H1 (cell line): Measurements from ENCODE around the gene NHLRC2. TPM values are rescaled to one million over a fixed set of nuclear protein-coding genes. Genes with fewer than 3 reads are reported as not detected.

Source experiments
- CTCF ChIA-PET: fragments of 300-600 bp; sonication (Branson Sonifier 250); formaldehyde crosslinking; loops from one replicate; lab custom pipeline; 2021; ENCODE audit not compliant: partially characterized antibody; lab: Charles Lee
- POLR2A ChIA-PET: fragments of 300-600 bp; sonication (Branson Sonifier 250); formaldehyde crosslinking; loops from one replicate; lab custom pipeline; 2021; ENCODE audit warnings: inconsistent platforms; ENCODE audit not compliant: partially characterized antibody; lab: Charles Lee
- DNase-seq, 2 experiments: peaks; one replicate each; pipeline versions ENCODE4 v3.0.0 to v3.0.0-alpha.2; 2010 to 2022; ENCODE audit warnings: low spot score in 2 of 2, low read depth in 1 of 2, mixed read lengths in 1 of 2
- FAIRE-seq: peaks from 2 replicates; lab custom pipeline; 2011; peaks lifted over from hg19 to GRCh38; lab: Jason Lieb, UNC
- H2AFZ ChIP-seq: 2 replicates; pipeline ENCODE4 v1.8.1; 2012; ENCODE audit warnings: low read length, inconsistent platforms
- H2AK5ac ChIP-seq: 2 replicates; pipeline ENCODE4 v1.6.1; 2013; ENCODE audit warnings: low read depth, low read length
- H2BK120ac ChIP-seq: replicated peaks from 2 replicates; pipeline ENCODE3; 2013; ENCODE audit warnings: low read depth, low read length, inconsistent platforms
- H2BK12ac ChIP-seq: 2 replicates; pipeline ENCODE4 v1.6.1; 2013; ENCODE audit warnings: low read depth, low read length
- H2BK15ac ChIP-seq: 2 replicates; pipeline ENCODE4 v1.6.1; 2013; ENCODE audit warnings: low read length
- H2BK20ac ChIP-seq: 2 replicates; pipeline ENCODE4 v1.6.1; 2013; ENCODE audit warnings: low read length
- H2BK5ac ChIP-seq: 2 replicates; pipeline ENCODE4 v1.6.1; 2013; ENCODE audit warnings: low read depth, low read length
- H3K14ac ChIP-seq: 2 replicates; pipeline ENCODE4 v1.6.1; 2013; ENCODE audit warnings: inconsistent platforms; ENCODE audit not compliant: insufficient read length
- H3K18ac ChIP-seq: 2 replicates; pipeline ENCODE4 v1.6.1; 2013; ENCODE audit warnings: low read length; ENCODE audit errors: extremely low read depth
- H3K23ac ChIP-seq: 2 replicates; pipeline ENCODE4 v1.6.1; 2013; ENCODE audit warnings: inconsistent platforms; ENCODE audit not compliant: insufficient read length
- H3K23me2 ChIP-seq: 2 replicates; pipeline ENCODE4 v1.6.1; 2013; ENCODE audit warnings: low read depth, low read length
- H3K27ac ChIP-seq: 2 replicates; pipeline ENCODE4 v1.6.1; 2011; ENCODE audit warnings: low read depth, low read length, inconsistent platforms
- H3K27me3 ChIP-seq, 4 experiments: replicated peaks in 1 of 4; 1 replicate in 1 of 4; 2 replicates in 3 of 4; pipeline versions ENCODE4 v1.6.1 to v1.8.1; 2011 to 2013; ENCODE audit warnings: low read length in 3 of 4, mild to moderate bottlenecking in 3 of 4, inconsistent platforms in 2 of 4, mixed read lengths in 2 of 4, moderate library complexity in 1 of 4; ENCODE audit not compliant: control insufficient read depth in 3 of 4, insufficient read depth in 3 of 4; ENCODE audit errors: extremely low read depth in 1 of 4
- H3K36me3 ChIP-seq, 4 experiments: 2 replicates each; pipeline versions ENCODE4 v1.6.1 to v1.8.1; 2011 to 2013; ENCODE audit warnings: mild to moderate bottlenecking in 4 of 4, low read length in 3 of 4, moderate library complexity in 2 of 4, control low read depth in 1 of 4, inconsistent platforms in 1 of 4; ENCODE audit not compliant: insufficient read depth in 4 of 4, control insufficient read depth in 2 of 4
- H3K4ac ChIP-seq: replicated peaks from 2 replicates; pipeline ENCODE3; 2013; ENCODE audit warnings: low read length, low read depth, mixed read lengths, inconsistent platforms; ENCODE audit not compliant: insufficient read length
- H3K4me1 ChIP-seq, 4 experiments: replicated peaks in 1 of 4; 1 replicate in 1 of 4; 2 replicates in 3 of 4; pipeline versions ENCODE4 v1.6.1 to v1.8.1; 2011 to 2013; ENCODE audit warnings: low read length in 3 of 4, inconsistent platforms in 2 of 4, mixed read lengths in 1 of 4; ENCODE audit not compliant: insufficient read depth in 4 of 4, control insufficient read depth in 3 of 4
- H3K4me2 ChIP-seq, 2 experiments: 2 replicates each; pipeline versions ENCODE4 v1.6.1 to v1.8.1; 2011 to 2013; ENCODE audit warnings: low read depth in 2 of 2, low read length in 2 of 2, control low read depth in 1 of 2, inconsistent platforms in 1 of 2, mild to moderate bottlenecking in 1 of 2; ENCODE audit not compliant: insufficient read depth in 1 of 2
- H3K4me3 ChIP-seq, 4 experiments: fragments of 200-600, 300-600 bp in 1 of 4; sonication (generic), shearing (Covaris generic), sonication (Bioruptor Twin) in 1 of 4; 2 replicates each; pipeline versions ENCODE4 v1.5.1 to v1.8.1; 2011 to 2016; ENCODE audit warnings: low read length in 4 of 4, low read depth in 3 of 4, control low read depth in 2 of 4, inconsistent platforms in 2 of 4, mild to moderate bottlenecking in 2 of 4, mixed read lengths in 1 of 4, moderate library complexity in 1 of 4; ENCODE audit not compliant: insufficient read depth in 2 of 4; ENCODE audit errors: extremely low read depth in 1 of 4
- H3K56ac ChIP-seq: replicated peaks from 2 replicates; pipeline ENCODE3; 2013; ENCODE audit warnings: low read depth, mild to moderate bottlenecking, mixed read lengths, low read length, inconsistent platforms; ENCODE audit not compliant: insufficient read length
- H3K79me1 ChIP-seq: 2 replicates; pipeline ENCODE4 v1.6.1; 2013; ENCODE audit warnings: low read depth, low read length, control low read depth
- H3K79me2 ChIP-seq, 2 experiments: 2 replicates each; pipeline versions ENCODE4 v1.6.1 to v1.8.1; 2012 to 2013; ENCODE audit warnings: low read length in 2 of 2, mild to moderate bottlenecking in 2 of 2, inconsistent platforms in 1 of 2; ENCODE audit not compliant: insufficient read depth in 2 of 2, control insufficient read depth in 1 of 2
- H3K9ac ChIP-seq, 4 experiments: replicated peaks in 1 of 4; 1 replicate in 1 of 4; 2 replicates in 3 of 4; pipeline versions ENCODE4 v1.6.1 to v1.8.1; 2011 to 2013; ENCODE audit warnings: low read depth in 3 of 4, low read length in 3 of 4, control low read depth in 2 of 4, mild to moderate bottlenecking in 2 of 4, moderate library complexity in 2 of 4, inconsistent platforms in 1 of 4; ENCODE audit errors: extremely low read depth in 1 of 4
- H3K9me3 ChIP-seq, 2 experiments: 2 replicates each; pipeline versions ENCODE4 v1.6.1 to v1.8.1; 2012 to 2013; ENCODE audit warnings: mild to moderate bottlenecking in 2 of 2, moderate library complexity in 2 of 2, control low read depth in 1 of 2, inconsistent platforms in 1 of 2, low read depth in 1 of 2, low read length in 1 of 2, mixed read lengths in 1 of 2; ENCODE audit not compliant: insufficient read depth in 2 of 2
- H4K20me1 ChIP-seq, 2 experiments: replicated peaks in 1 of 2; 2 replicates each; pipeline versions ENCODE3 to v1.8.1; 2011 to 2013; ENCODE audit warnings: inconsistent platforms in 2 of 2, low read length in 2 of 2, mild to moderate bottlenecking in 1 of 2; ENCODE audit not compliant: insufficient read depth in 2 of 2, control insufficient read depth in 1 of 2
- H4K5ac ChIP-seq: 2 replicates; pipeline ENCODE4 v1.6.1; 2013; ENCODE audit warnings: low read length, low read depth, mixed read lengths, inconsistent platforms; ENCODE audit not compliant: insufficient read length
- H4K8ac ChIP-seq: 2 replicates; pipeline ENCODE4 v1.8.0; 2013; ENCODE audit warnings: mild to moderate bottlenecking, moderate library complexity, low read length, inconsistent platforms; ENCODE audit not compliant: insufficient read depth; ENCODE audit errors: extremely low read depth
- H4K91ac ChIP-seq: replicated peaks from 2 replicates; pipeline ENCODE3; 2013; ENCODE audit warnings: low read length, mixed read lengths, inconsistent platforms; ENCODE audit not compliant: insufficient read length
- ATF3 ChIP-seq: IDR thresholded peaks from 2 replicates; pipeline ENCODE4 v1.6.1; 2011; ENCODE audit warnings: low read depth, mild to moderate bottlenecking, low read length; ENCODE audit not compliant: insufficient read depth
- CBX5 ChIP-seq: fragments of 300-800, 300-1000 bp; sonication (generic); IDR thresholded peaks from 2 replicates; pipeline ENCODE4 v1.7.1; 2016; ENCODE audit warnings: antibody characterized with exemption, low read length, low read depth
- CEBPB ChIP-seq: IDR thresholded peaks from 2 replicates; pipeline ENCODE4 v1.6.1; 2012; ENCODE audit warnings: low read depth, low read length
- CTBP2 ChIP-seq: IDR thresholded peaks from 2 replicates; pipeline ENCODE4 v1.7.0; 2011; ENCODE audit warnings: borderline replicate concordance, mild to moderate bottlenecking, moderate library complexity, mixed read lengths, low read length; ENCODE audit not compliant: insufficient read depth, insufficient read length
- EGR1 ChIP-seq: IDR thresholded peaks from 2 replicates; pipeline ENCODE4 v1.6.1; 2011; ENCODE audit warnings: low read depth, low read length, borderline replicate concordance
- GABPA ChIP-seq: IDR thresholded peaks from 2 replicates; pipeline ENCODE4 v1.6.1; 2011; ENCODE audit warnings: mild to moderate bottlenecking, low read length, moderate library complexity, borderline replicate concordance; ENCODE audit not compliant: insufficient read depth
- HDAC6 ChIP-seq: IDR thresholded peaks from one replicate; pipeline ENCODE4 v1.7.1; 2012; ENCODE audit warnings: low read depth, mild to moderate bottlenecking, inconsistent platforms, low read length, moderate library complexity
- JUN ChIP-seq: IDR thresholded peaks from 2 replicates; pipeline ENCODE4 v1.6.1; 2011; ENCODE audit warnings: low read depth, mild to moderate bottlenecking, improper control_type of control experiment, low read length
- POLR2A ChIP-seq, 2 experiments: IDR thresholded peaks; 1 replicate in 1 of 2; 2 replicates in 1 of 2; pipeline ENCODE4 v1.6.1; 2011; ENCODE audit warnings: low read depth in 2 of 2, low read length in 2 of 2, mild to moderate bottlenecking in 2 of 2; ENCODE audit errors: control extremely low read depth in 1 of 2
- POU5F1 ChIP-seq: IDR thresholded peaks from 2 replicates; pipeline ENCODE4 v1.6.1; 2011; ENCODE audit warnings: low read depth, mild to moderate bottlenecking, low read length, moderate library complexity
- RAD21 ChIP-seq, 2 experiments: IDR thresholded peaks in 1 of 2; conservative IDR thresholded peaks in 1 of 2; 2 replicates each; pipeline ENCODE4 v1.6.1; 2011; ENCODE audit warnings: low read depth in 2 of 2, low read length in 2 of 2, improper control_type of control experiment in 1 of 2, inconsistent platforms in 1 of 2, mild to moderate bottlenecking in 1 of 2, moderate library complexity in 1 of 2
- SIN3A ChIP-seq, 2 experiments: IDR thresholded peaks in 1 of 2; conservative IDR thresholded peaks in 1 of 2; 2 replicates each; pipeline ENCODE4 v1.6.1; 2011 to 2012; ENCODE audit warnings: low read length in 2 of 2, improper control_type of control experiment in 1 of 2, low read depth in 1 of 2, mild to moderate bottlenecking in 1 of 2
- TAF7 ChIP-seq: optimal IDR thresholded peaks from 2 replicates; pipeline ENCODE3; 2011; ENCODE audit warnings: low read depth, mild to moderate bottlenecking, inconsistent platforms, low read length, moderate library complexity, borderline replicate concordance
- TEAD4 ChIP-seq: IDR thresholded peaks from 2 replicates; pipeline ENCODE4 v1.6.1; 2012; ENCODE audit warnings: low read depth, low read length, inconsistent platforms, mixed read lengths
- WGBS, 2 experiments: shearing (Covaris generic) in 1 of 2; methylation state at CpG; one replicate each; pipeline versions ENCODE4 v1.1.6 to v1.1.7; 2013 to 2015; ENCODE audit warnings: low lambda C conversion rate in 2 of 2, mixed read lengths in 2 of 2, inconsistent platforms in 1 of 2, low coverage in 1 of 2, missing lambda C conversion rate in 1 of 2; ENCODE audit not compliant: insufficient replicate concordance in 2 of 2, insufficient coverage in 1 of 2, insufficient read length in 1 of 2; ENCODE audit errors: extremely low coverage in 1 of 2, missing lambda C conversion rate in 1 of 2; 5-methylcytosine and 5-hydroxymethylcytosine counted together
- polyA plus RNA-seq, 7 experiments: library from polyadenylated mRNA; depleted of rRNA in 3 of 7; stranded (reverse) in 5 of 7; unstranded in 2 of 7; fragments of >200 nt in 5 of 7; fragments of 200-250 nt in 2 of 7; gene quantifications; 1 replicate in 5 of 7; 2 replicates in 1 of 7; 4 replicates in 1 of 7; pipeline versions ENCODE4 v1.2.1 to v1.2.3, GENCODE V29; 2011 to 2013; ENCODE audit warnings: missing spikeins in 2 of 7, mixed read lengths in 2 of 7
- total RNA-seq: library from RNA; stranded (reverse); fragmentation: NEBNext Ultra II Directional; extraction: Animal tissue kit (Norgen Biotek cat#: 25700); gene quantifications from 2 replicates; pipeline ENCODE4 v1.2.1, GENCODE V29; 2021

Gene NHLRC2
- total and polyA plus RNA-seq, 2 of the 8 experiments (the other 6 are each of a cell fraction or from before 2014, with no cell fraction given) = 4.9 to 25.6 TPM

GRCh38 chr10:113907166-113907565 is 52.7 kb downstream of the NHLRC2 start:
- H2BK20ac ChIP-seq = no peak overlapping the region
- no peaks in the 10 kb centered on the region for H3K79me2 ChIP-seq
- no peak overlapping the region for H3K4me3 ChIP-seq
- H3K4me1 ChIP-seq = no peaks in the 10 kb centered on the region
- H3K56ac ChIP-seq = no peak overlapping the region
- DNase-seq (no peak), FAIRE-seq (no peak)
- no peak overlapping the region for H2AK5ac ChIP-seq
- H2BK5ac ChIP-seq = no peak overlapping the region
- H2BK15ac ChIP-seq = no peak overlapping the region
- no peak overlapping the region for H3K9ac ChIP-seq
- POLR2A ChIA-PET = no interaction called here
- H3K9me3 ChIP-seq = no peaks in the 10 kb centered on the region
- H3K4ac ChIP-seq = no peak overlapping the region
- peaks cover 2 to 60% (median 25%) of the 10 kb centered on the region in 4 experiments; a peak in 7 of 8 replicates for H3K36me3 ChIP-seq
- H3K27me3 ChIP-seq = no peaks in the 10 kb centered on the region
- no peak overlapping the region for H3K23ac ChIP-seq
- H4K5ac ChIP-seq = no peak overlapping the region
- H3K27ac ChIP-seq = no peak overlapping the region
- H2AFZ ChIP-seq = no peak overlapping the region
- no peaks in the 10 kb centered on the region for H3K23me2 ChIP-seq
- no peak overlapping the region for H3K18ac ChIP-seq
- H3K14ac ChIP-seq = no peak overlapping the region
- no peaks in the 10 kb centered on the region for H3K79me1 ChIP-seq
- peaks cover 0 to 3% of the 10 kb centered on the region in 2 experiments for H4K20me1 ChIP-seq
- H2BK12ac ChIP-seq = no peak overlapping the region
- H3K4me2 ChIP-seq = no peak overlapping the region
- CTCF ChIA-PET = interaction anchor here (0.9 kb wide), 1 partner anchor 101 kb away, joined by 3 read pairs; no protein-coding TSS in a partner anchor
- no peak overlapping the region for H4K91ac ChIP-seq
- WGBS, 2 experiments = 94% methylated on average over 3 of the region's 3 CpGs; no CpG with 5 or more reads in 1 of the 2 experiments
- no peak overlapping the region for H4K8ac ChIP-seq
- H2BK120ac ChIP-seq = no peak overlapping the region
- TF ChIP-seq EGR1 = no peak
- no peak for TF ChIP-seq JUN
- TF ChIP-seq RAD21 (IDR thresholded peaks at IDR 0.05 in 1 of 2, conservative IDR thresholded peaks at IDR 0.05 in 1 of 2; ENCODE audit: low read depth in 2 of 2, low read length in 2 of 2) = no peak
- TF ChIP-seq POLR2A (IDR thresholded peaks at IDR 0.05; ENCODE audit: control extremely low read depth in 1 of 2, low read depth in 2 of 2, low read length in 2 of 2) = no peak
- no peak for TF ChIP-seq HDAC6
- no peak for TF ChIP-seq TAF7
- TF ChIP-seq CBX5 = no peak
- no peak for TF ChIP-seq GABPA
- no peak for TF ChIP-seq POU5F1
- no peak for TF ChIP-seq CEBPB
- TF ChIP-seq TEAD4 = no peak
- no peak for TF ChIP-seq ATF3
- no peak for TF ChIP-seq SIN3A (conservative IDR thresholded peaks at IDR 0.05 in 1 of 2, IDR thresholded peaks at IDR 0.05 in 1 of 2; ENCODE audit: low read depth in 1 of 2, low read length in 2 of 2)
- TF ChIP-seq CTBP2 = no peak
